Epithelial cell of alveolus of lung (primary cell): ENCODE results near the gene HOXA13. TPM values are rescaled to one million over a fixed set of nuclear protein-coding genes. Genes with fewer than 3 reads are reported as not detected.

ENCODE experiments used
- total RNA-seq: library from RNA; depleted of rRNA; stranded (reverse); fragments of >200 nt; gene quantifications from 2 replicates; pipeline ENCODE4 v1.2.1, GENCODE V29; 2015

The HOXA13 gene
- not detected in 2 replicates for total RNA-seq

DNA sequence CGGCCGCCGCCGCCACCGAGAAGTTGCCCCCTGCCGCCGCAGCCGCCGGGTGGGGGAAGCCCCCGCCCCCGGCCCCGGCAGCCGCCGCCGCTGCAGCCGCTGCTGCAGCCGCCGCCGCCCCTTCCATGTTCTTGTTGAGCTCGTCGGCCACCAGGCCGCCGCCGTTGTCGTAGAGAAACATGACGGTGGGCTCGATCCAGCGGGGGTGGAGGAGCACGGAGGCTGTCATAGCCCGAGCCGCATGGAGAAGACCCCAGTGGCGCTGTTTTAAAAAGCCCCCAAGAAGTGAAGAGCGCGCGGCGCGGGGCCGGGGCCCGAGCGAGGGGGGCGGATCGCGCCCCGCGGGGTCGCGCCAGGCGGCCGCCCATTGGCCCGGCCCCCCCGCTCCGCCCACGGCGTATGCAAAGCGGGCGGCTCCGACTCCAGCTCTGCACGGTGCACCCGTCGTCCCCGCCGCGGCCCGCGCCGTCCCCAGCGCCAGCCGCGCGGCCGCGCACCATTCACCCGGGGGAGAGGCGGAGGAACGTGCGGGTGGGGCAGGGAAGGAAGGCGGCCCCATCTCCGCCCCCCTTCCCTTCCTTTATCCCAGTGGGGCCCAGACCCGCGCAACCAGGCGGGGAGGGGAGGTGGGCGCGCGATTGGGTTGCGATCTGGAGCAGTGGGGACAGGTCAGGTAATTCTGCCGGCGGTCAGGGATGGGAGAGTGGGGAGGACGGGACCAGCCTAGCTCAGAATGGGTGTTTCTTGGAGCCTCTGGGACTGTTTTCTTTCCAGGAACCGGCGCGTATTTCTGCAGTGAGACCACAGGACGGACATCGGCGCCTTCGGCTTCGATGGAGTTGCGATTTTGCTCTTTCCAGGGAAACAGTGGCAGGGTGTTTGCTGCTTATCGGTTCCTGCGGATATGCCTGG, at the start of gene HOXA13:
HOXA13 (minus strand) TSS at position 243 of the 912 bp plus-strand sequence; CDS start at position 229, 14 bp downstream.

GRCh38 chr7:27242555-27243339, 42.9 kb upstream of the HOXA13 start, which contains the start of gene EVX1:
TSS of gene EVX1 (plus strand) at chr7:27242802. CDS start at chr7:27243031, 229 bp downstream.

DNA sequence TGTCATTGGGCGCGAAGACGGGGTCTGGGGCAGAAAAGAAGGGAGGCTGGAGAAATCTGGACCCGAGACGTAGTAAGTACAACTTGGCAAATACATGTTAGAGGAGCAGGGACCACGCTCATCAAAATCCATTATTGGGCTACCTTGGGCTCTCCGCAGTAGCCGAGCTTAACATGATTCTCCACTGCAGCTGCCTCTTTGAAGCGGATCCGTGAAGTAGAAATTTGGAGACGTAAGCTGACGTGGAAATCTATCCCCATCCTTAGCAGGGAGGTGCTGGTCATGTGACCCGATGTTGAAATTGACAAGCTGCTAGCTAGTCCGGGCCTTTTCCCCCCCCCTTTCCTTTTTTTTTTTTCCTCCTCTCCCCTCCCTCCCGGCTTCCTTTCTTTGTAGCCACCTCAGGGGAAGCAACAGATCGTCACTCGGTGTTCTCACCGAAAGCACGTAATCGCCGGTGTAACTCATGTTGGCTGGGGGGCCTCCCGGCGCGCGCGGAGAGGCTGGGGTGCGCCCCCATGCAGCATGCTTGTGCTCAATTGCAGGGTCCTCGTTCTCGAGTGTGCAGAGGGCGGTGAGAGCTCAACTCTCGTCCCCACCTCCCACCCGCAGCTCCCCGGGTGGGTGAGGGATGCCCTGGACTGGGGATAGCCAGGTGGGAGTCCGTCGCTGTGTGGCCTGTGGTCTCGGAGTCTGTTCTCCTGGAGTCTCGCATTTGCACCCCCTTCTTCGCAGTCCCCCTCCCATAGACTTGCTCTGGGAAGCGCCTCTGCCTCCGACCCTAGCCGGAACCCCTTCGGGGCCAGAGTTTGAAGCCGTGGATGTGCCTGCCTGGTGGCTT, 14.7 kb downstream of the HOXA13 start, which contains the start of gene HOXA11:
HOXA11 (minus strand) TSS at position 220 of the 841 bp plus-strand sequence; CDS start at position 132, 88 bp downstream.

GRCh38 chr7:27173956-27174873, 25.7 kb downstream of the HOXA13 start, which contains the start of gene HOXA10:
TSS of gene HOXA10 (minus strand) at chr7:27174320. CDS start at chr7:27174306, 14 bp downstream.

DNA sequence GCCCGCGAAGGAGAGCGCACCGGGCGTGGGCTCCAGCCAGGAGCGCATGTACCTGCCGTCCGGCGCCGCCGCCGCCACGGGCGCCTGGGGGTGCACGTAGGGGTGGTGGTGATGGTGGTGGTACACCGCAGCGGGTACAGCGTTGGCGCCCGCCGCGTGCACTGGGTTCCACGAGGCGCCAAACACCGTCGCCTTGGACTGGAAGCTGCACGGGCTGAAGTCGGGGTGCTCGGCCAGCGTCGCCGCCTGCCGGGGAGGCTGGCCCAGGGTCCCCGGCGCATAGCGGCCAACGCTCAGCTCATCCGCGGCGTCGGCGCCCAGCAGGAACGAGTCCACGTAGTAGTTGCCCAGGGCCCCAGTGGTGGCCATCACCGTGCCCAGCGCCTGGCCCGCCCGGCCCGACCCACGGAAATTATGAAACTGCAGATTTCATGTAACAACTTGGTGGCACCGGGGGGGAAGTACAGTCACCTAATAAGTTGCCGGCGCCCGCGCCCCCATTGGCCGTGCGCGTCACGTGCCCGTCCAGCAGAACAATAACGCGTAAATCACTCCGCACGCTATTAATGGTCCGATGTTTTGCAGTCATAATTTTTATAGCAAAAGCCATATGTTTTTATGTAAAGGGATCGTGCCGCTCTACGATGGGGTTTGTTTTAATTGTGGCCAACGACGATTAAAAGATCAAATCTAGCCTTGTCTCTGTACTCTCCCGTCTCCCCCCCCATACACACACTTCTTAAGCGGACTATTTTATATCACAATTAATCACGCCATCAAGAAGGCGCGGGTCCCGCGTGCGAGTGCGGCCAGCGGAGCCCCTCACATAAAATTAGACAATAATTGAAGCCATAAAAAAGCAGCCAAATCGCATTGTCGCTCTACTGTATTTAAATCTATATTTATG, 34.5 kb downstream of the HOXA13 start, which contains the start of gene HOXA9:
HOXA9 (minus strand) TSS at position 449 of the 907 bp plus-strand sequence; CDS start at position 369, 80 bp downstream.

DNA sequence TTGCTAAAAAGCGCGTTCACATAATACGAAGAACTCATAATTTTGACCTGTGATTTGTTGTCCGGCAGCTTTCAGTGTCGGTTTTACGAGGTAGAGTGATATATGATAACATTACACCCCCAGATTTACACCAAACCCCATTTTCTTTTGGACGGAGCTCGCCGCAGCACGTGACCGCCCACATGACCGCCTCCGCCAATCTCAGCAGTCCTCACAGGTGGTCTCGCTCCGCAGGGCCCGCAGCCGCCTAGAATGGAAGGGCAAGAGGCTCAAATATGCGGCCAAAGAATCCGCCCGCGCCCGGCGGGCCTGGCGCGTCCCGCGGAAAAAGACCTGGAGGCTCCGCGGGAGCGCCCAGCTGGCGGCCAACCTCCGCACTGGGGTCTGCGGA, 43.4 kb downstream of the HOXA13 start, which contains the start of gene HOXA7:
HOXA7 (minus strand) TSS at position 168 of the 391 bp plus-strand sequence; CDS start at position 38, 130 bp downstream.

DNA sequence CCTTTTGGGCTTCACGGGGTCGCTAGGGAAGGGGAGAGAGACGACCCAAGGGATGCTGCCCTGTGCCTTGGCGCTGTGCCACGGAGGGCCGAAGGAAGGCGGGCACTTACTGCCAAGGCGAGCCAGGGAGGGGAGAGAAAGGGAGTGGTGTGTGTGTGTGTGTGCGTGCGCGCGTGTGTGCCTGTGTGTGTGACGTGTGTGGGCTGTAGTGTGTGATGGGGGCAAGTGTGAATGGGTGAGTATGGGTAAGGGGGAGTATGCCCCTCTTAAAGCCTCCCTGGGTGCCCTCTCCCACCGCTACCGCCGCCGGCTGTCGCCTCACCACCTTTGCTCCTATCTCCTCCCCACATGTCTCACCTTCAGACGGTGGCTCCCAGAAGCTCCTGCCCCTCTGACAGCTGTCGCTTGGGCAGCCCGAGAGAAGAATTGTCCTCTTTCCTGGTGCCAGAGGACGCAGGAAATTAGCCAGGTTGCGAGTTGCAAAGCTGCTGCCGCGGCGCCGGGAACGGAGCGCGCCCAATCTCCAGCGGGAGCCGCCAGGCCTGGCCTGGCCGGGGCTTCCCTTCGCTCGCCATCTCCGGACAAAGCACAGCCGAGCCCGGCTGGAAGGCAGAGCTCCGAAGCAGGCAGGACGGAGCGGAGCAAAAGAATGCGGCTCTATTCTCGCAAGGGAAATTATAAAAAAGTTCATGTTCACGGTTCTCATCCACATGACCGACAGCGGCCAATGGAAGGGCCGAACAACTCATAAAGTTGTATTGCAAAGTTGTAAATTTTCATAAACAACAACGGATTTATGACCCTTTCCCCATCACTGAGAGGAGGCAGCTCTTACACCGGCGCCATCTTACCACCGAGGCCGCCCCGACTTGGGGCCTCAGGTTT, 47.7 kb downstream of the HOXA13 start, which contains the start of gene HOXA3:
HOXA3 (minus strand) TSS at position 653 of the 885 bp plus-strand sequence. CDS start 41,943 bp downstream, outside the sequence.

GRCh38 chr7:27147199-27148030, 52.5 kb downstream of the HOXA13 start, which contains the start of gene HOXA6:
TSS of gene HOXA6 (minus strand) at chr7:27147774. CDS start at chr7:27147749, 25 bp downstream.

Other genes starting within 250 kb of the HOXA13 start
- gene HOXA1, start 104.1 kb downstream of the HOXA13 start, total RNA-seq, result 1.4 and 3.9 TPM in 2 replicates
- gene HOXA2, start 97.4 kb downstream of the HOXA13 start, total RNA-seq, result 2.8 and 3.3 TPM in 2 replicates
- gene HOXA4, start 69.3 kb downstream of the HOXA13 start, total RNA-seq, result 5.9 and 8.7 TPM in 2 replicates
- gene HOXA5, start 56.4 kb downstream of the HOXA13 start, total RNA-seq, result 125 and 134 TPM in 2 replicates
- gene HOXA6, start 52.3 kb downstream of the HOXA13 start, total RNA-seq, result 15.0 and 18.1 TPM in 2 replicates
- gene HOXA3, start 47.5 kb downstream of the HOXA13 start, total RNA-seq, result 8.1 and 9.4 TPM in 2 replicates
- gene HOXA7, start 43.4 kb downstream of the HOXA13 start, total RNA-seq, result 7.2 and 12.4 TPM in 2 replicates
- 1.0 and 2.4 TPM in 2 replicates for gene HOXA9, start 34.6 kb downstream of the HOXA13 start, total RNA-seq
- not detected in 2 replicates for gene HOXA10, start 25.8 kb downstream of the HOXA13 start, total RNA-seq
- gene HOXA11, start 14.9 kb downstream of the HOXA13 start, total RNA-seq, result not detected in 2 replicates
- not detected in 2 replicates for gene EVX1, start 42.7 kb upstream of the HOXA13 start, total RNA-seq